ENCODE measurements around the gene UBE2S.
"Not testable (repeated sequence)": the region's sequence is repeated elsewhere in the genome, so short reads cannot be mapped to it uniquely, and the experiment has no call there.

UBE2S gene

GRCh38 chr19:55439052-55439451 lies 31.5 kb upstream of the UBE2S start:
- DNase-seq = no peak

GRCh38 chr19:55437410-55437809 lies 29.8 kb upstream of the UBE2S start:
- DNase-seq = no peak

- no peak for DNase-seq
Observed at GRCh38 chr19:55436847-55437246, 29.3 kb upstream of the UBE2S start.

DNA sequence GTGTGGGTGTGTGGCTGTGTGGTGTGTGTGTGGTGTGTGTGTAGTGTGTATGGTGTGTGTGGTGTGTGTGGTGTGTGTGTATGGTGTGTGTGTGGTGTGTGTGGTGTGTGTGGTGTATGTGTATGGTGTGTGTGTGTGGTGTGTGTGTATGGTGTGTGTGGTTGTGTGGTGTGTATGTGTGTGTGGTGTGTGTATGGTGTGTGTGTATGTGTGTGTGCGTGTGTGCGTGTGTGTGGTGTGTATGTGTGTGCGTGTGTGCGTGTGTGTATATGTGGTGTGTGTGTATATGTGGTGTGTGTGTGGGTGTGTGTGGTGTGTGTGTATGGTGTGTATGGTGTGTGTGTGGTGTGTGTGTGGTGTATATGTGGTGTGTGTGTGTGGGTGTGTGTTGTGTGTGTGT lies 27.4 kb upstream of the UBE2S start:
- DNase-seq = no peak

DNA sequence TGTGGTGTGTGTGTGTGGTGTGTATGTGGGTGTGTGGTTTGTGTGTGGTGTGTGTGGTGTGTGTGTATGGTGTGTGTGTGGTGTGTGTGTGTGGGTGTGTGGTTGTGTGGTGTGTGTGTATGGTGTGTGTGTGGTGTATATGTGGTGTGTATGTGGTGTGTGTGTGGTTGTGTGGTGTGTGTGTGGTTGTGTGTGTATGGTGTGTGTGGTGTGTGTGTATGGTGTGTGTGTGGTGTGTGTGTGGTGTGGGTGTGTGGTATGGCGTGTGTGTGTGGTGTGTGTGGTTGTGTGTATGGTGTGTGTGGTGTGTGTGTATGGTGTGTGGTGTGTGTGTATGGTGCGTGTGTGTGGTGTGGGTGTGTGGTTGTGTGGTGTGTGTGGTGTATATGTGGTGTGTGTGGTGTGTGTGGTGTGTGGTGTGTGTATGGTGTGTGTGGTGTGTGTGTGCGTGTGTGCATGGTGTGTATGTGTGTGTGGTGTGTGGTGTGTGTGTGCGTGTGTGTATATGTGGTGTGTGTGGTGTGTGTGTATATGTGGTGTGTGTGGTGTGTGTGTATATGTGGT lies 26.9 kb upstream of the UBE2S start:
- DNase-seq = no peak

DNA sequence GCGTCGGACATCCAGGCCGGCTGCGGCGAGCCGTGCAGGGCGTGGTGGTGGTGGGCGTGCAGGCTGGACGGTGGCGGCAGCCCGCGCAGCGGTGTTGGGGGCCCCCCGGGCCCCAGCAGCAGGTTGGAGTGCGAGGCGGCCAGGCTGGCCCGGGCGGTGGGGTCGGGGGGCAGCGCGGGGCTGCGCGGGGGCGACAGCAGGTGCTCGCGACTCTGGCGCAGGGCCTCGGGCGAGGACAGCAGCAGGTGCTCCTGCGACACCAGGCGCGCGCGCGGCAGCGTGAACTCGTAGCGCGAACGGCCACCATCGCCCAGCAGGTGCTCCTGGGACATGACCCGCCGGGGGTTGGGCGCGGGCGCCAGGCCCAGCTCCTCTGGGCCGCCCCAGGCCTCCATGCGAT lies 25.7 kb upstream of the UBE2S start:
- DNase-seq = no peak

DNA sequence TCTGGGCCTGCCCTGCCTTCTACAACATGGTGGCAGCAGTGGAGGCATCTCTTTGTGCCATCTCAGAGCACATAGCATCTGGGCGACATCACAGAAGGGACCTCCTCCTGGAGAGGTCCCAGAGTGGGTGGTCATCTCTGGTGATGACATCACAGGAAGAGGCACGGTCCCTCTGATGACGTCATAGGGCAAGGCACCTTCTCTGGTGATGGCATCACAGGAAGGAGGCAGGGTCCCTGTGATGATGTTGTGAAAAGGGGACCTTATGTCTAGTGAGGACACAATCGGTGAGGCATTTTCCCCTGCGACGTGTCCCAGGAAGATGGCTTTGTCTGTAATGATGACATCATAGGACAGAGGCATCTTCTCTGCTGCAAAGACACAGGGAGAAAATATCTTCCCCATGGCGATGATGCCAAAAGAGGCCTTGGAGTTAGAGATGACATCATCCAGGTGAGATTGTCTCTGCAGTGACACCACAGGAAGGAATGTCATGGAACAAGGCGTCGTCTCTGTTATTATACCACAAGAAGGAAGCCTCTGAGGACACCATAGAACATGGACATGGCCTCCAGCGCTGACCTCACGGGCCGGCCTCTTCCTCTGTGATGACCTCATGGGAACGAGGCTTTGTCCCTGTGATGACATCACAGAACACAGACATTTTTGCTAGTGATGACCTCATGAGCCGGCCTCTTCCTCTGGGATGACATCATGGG lies 24.8 kb upstream of the UBE2S start:
- no peak for DNase-seq

DNA sequence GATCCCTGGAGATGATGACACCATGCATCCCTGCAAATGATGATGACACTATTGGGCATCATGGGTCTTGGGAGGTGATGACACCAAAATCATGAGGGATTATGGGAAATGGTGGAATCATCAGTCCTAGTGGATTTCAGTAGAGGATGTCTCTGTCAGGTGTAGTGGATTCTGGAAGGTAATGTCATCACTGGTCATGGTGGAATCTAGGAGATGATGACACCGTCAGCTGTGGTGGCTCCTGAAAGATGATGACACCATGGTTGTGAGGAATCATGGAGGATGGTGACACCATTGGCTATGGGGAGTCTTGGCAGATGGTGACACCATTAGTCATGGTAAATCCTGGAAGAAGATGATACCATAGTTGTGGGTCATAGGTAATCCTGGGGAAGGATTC lies 23.6 kb upstream of the UBE2S start:
- DNase-seq = no peak

DNA sequence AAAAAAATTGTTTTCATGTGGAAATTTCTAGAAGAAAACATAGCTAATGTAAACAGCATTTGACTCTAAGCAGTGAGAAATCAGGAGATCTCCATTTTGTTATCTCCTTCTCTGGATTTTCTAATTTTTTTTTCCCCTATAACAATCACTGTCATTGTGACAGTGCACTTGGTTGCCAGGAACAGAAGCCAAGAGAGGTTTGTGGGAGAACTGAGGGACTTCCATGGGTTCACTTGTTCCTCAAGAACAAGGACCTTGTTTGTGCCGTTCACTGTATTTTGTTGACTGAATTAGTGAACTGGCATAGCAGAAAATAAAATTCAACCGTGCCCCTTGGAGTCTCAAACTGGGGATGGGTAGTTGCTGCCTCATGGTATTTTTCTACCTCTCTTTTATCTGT lies 18.5 kb upstream of the UBE2S start:
- DNase-seq = no peak

GRCh38 chr19:55424518-55424917 lies 16.9 kb upstream of the UBE2S start:
- DNase-seq = no peak

DNA sequence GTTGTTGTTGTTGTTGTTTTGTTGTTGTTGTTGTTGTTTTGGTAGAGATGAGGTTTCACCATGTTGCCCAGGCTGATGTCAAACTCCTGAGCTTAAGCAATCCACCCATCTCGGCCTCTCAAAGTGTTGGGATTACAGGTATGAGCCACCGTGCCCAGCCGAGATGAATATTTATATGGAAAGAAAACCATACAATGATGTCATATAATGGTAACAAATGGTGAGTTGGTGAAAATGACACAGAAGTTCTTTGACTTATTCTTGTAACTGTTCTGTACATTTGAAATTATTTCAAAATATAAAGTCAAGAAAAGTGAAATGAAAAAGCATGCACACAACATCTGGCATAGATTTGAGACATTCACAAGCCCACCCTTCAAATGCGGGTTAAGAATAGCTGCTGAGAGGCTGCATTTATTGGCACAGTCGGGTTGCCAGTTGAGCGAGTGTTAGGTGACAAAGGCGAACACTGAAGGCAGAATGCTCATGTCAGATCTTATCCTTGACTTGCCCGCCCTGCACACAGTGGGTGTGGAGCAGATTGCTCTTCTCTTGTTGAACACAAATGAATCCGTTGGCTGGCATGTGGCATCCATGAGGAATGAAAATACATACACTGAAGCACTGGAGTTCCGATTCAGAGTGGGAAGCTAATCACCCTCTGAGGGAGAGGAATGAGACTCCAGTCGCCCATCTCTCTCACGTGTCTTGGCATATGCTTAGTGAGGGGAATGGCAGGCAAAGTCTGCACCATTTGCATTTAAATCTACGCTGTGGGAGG lies 15.8 kb upstream of the UBE2S start:
- no peak for DNase-seq

- not testable (repeated sequence) for DNase-seq
Observed at GRCh38 chr19:55421281-55421680, 13.7 kb upstream of the UBE2S start.

GRCh38 chr19:55419624-55420236 lies 12.1 kb upstream of the UBE2S start:
- no peak for DNase-seq

DNA sequence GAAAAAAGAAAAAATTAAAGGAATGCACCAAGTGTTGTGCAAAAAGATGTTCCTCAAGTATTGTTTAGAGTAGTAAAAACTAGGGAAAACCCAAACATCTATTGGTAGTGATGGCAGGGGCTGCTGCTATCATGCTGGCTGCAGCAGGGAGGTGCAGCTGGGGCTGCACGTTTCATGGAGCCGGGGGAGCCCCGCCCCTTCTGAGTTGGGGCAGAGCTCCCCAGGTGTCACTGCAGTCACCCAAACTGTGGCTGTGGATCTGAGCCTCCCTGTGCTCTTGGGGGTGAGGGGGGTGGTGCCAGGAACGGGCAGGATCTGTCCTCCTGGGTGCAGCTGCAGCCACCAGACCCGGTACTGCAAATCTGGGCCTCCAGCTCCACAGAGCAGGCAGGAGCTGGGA lies 11.5 kb upstream of the UBE2S start:
- DNase-seq = no peak

DNA sequence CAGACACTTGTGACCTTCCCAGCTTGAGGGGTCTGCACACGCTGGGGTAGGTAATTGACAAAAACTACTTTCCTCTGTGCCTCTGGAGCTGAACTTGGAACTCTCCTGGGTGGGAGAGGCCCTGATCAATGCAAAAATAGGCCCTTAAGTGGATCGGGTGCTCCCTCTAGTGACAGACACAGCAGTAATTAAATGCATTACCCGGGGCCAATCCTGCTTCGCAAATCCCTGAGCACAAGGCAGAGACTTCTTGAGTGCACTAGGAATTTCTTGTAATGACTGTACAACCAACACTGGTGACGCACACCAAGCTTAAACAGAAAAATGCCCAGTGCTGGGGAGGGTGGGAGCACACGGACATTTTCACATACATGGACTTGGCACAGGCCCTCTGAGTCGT lies 10.6 kb upstream of the UBE2S start:
- DNase-seq = peak; percentile 34 to 58

GRCh38 chr19:55410168-55410567 lies 2.6 kb upstream of the UBE2S start:
- no peak for DNase-seq

DNA sequence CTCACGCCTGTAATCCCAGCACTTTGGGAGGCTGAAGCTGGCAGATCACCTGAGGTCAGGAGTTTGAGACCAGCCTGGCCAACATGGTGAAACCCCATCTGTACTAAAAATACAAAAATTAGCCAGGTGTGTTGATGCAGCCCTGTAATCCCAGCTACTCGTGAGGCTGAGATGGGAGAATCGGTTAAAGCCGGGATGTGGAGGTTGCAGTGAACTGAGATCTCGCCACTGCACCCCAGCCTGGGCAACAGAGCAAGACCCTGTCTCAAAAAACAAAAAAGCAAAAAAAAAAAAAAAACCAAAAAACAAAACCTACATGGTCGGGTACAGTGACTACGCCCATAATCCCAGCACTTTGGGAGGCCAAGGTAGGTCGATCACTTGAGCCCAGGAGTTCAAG lies 1.6 kb upstream of the UBE2S start:
- DNase-seq = not testable (repeated sequence)

GRCh38 chr19:55408533-55408872 lies 915 bp upstream of the UBE2S start:
- DNase-seq = no peak

- peak; percentile 100 for DNase-seq
Observed at GRCh38 chr19:55407800-55408532, 378 bp upstream of the UBE2S start.

GRCh38 chr19:55406826-55407549 lies 600 bp downstream of the UBE2S start:
- DNase-seq = no peak

DNA sequence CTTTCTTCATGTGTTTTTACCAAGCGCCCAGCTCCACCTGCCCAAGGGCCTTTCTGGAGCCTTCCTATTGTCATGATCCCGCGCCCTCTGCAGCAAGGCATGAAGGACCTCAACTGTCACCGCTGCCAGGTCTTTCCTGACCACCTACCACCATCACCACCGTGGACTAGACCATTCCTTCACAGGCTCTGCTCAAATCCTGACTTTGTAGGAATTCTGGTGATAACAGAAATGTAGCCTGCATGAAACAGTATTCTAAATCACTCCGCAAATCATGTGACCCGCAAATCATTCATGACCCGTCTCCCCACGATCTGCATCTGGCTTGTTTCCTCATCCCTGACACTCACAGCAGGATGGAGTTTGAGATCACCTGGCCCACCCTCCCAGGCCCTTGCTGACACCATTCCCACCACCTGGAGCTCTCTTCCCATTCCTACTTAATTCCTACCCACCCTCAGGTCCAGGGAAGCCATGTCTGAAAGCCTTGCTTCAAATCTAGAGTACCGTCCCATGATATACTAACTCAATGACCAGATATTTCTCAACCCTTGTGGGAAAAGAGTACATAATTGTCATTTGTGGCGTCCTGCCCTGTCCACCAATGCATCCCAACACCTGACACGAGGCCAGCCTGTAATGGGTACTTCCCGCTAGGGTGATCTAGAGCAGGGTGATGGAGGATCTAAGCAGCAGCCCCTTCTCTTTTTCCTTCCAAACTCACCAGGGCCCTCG lies 1.3 kb downstream of the UBE2S start:
- DNase-seq = no peak

GRCh38 chr19:55405638-55406037 lies 1.9 kb downstream of the UBE2S start:
- DNase-seq = no peak

Measured in NCI-H1930 (cell line).